OCI-M2 (cell line): ENCODE results near the gene PDE3A.
"Not testable (repeated sequence)": the region's sequence is repeated elsewhere in the genome, so short reads cannot be mapped to it uniquely, and the experiment has no call there.

Experiments
- DNase-seq: peaks from one replicate; lab custom pipeline; 2025; ENCODE audit not compliant: unreplicated experiment; lab: John Stamatoyannopoulos, UW

The PDE3A gene

DNA sequence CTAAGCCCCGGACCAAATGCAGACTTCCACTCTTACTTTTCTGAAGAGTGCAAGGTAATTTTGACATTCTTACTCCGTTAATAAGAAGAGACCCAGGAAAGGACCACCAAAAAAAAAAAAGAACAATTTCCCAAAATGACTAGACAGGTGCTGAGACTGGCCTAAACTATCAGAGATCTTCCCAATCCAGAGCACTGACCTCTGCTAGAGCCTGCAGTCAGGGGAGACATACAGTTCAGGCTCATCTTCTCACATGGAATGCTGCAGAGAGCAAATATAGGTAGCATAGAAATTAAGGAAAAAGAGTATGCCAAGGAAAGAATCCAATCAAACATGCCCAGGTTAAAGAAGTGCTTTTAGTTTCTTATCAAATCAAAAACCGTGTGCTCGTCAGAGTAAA lies 177.9 kb downstream of the PDE3A start:
- DNase-seq = no peak

GRCh38 chr12:20547816-20548575 lies 179.7 kb downstream of the PDE3A start:
- no peak for DNase-seq

DNA sequence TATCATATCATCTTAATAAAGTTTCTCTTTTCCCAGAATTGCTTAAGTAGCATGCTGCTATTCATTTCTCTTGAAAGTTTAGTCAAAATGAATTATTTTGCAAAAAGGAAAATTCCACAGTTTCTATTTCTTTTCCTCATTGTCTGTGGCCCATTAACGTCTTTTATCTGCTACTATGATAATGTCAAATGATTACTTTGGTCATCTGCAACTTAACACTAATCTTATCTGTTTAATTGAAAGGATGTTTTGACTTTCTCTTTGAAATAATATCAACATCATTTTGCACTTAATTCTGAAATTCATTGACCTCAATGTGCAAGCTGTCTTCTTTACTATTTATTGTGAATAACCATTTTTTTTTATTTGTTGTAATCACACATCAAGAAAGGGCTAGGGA lies 180.3 kb downstream of the PDE3A start:
- no peak for DNase-seq

DNA sequence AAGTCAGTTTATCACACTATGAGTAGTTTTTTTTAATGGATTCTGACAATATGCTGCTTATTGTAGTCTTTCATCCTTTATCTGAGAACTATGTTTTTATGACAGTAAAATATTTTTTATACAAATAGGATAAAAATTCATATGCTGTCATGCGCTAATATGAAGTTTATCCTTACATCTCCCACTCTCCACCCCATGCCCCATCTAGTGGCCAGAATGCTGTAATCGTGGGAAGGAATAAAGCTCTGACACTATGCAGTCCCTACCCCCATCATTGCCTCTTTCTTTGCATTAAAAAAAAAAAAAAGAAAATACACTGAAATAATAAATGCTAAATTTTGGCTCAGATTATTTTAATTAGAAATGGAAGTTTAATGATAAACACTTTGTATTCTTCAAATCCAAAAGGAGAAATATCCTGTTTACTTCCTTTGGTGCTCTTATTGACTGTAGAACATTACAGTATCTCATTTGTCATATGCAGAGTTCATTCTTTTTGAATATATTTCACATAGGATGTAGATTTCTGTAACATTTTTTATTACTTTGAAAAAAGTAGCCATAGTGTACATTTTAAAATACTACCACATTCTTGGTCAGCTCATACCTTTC lies 180.9 kb downstream of the PDE3A start:
- DNase-seq = no peak

DNA sequence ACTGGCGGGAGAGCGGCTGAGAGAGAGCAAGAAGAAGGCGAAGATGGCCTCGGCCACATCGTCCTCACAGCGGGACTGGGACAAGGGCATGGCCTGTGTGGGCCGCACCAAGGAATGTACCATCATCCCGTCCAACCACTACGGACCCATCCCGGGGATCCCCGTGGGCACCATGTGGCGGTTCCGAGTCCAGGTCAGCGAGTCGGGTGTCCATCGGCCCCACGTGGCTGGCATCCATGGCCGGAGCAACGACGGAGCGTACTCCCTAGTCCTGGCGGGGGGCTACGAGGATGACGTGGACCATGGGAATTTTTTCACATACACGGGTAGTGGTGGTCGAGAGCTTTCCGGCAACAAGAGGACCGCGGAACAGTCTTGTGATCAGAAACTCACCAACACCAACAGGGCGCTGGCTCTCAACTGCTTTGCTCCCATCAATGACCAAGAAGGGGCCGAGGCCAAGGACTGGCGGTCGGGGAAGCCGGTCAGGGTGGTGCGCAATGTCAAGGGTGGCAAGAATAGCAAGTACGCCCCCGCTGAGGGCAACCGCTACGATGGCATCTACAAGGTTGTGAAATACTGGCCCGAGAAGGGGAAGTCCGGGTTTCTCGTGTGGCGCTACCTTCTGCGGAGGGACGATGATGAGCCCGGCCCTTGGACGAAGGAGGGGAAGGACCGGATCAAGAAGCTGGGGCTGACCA lies 183.6 kb downstream of the PDE3A start:
- not testable (repeated sequence) for DNase-seq

GRCh38 chr12:20552586-20552985 lies 184.2 kb downstream of the PDE3A start:
- not testable (repeated sequence) for DNase-seq

DNA sequence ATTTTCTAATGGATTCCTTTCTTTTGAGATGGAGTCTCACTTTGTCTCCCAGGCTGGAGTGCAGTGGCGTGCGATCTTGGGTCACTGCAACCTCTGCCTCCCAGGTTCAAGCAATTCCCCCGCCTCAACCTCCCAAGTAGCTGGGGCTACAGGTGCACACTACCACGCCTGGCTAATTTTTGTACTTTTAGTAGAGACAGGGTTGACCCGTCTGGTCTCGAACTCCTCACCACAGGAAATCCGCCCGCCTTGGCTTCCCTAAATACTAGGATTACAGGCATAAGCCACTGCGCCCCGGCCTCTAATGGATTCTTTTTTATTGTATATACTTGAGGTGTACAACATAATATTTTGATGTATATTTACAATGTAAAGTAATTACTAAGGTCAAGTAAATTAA lies 186.7 kb downstream of the PDE3A start:
- no peak for DNase-seq

- no peak for DNase-seq
Observed at GRCh38 chr12:20555771-20556170, 187.4 kb downstream of the PDE3A start.

DNA sequence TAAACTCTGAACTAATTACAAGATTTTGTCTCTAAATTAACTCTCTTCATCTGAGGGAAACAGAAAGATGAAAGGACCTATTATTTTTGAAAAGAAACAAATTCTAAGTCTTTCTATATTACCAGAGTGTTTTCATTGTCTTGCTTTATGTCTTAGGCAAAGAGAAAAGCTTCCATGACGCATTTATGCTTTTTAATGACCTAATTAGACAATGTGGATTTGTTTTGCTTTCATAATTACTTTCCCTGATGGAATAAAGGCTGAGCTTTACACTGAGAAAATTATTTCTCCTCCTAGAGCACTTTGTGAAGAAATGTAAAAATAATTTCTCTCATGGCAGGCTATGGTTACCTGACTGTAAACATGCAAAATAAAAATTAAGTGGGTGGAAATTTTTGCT lies 188.8 kb downstream of the PDE3A start:
- no peak for DNase-seq

DNA sequence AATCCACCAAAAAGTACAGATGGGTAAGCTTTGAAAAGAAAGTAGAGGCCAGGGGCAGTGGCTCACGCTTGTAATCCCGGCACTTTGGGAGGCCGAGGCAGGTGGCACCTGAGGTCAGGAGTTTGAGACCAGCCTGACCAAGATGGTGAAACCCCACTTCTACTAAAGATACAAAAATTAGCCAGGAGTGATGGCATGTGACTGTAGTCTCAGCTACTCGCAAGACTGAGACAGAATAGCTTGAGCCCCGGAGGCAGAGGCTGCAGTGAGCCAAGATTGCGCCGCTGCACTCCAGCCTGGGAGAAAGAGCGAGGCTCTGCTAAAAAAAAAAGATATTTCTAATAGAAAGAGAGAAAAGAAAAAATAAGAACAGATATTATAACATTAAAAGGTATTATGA lies 192.6 kb downstream of the PDE3A start:
- no peak for DNase-seq

DNA sequence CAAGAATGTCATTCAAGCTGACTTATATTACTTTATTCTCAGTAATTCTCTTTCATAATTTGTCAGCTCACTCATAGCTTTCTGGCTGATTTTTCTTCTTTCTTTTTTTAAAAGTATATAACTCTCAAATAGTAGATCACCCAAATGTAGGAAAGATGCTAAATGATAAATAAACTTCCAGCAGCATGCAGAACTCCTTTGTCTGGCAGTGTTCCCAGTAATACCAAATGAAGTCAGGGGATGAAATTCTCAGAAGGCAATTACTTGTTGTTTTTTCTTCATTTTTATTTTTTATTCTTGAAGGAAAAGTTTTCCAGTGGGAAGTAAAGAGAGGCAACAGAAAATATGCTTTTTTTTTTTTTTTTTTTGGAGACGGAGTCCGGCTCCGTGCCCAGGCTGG lies 193.5 kb downstream of the PDE3A start:
- DNase-seq = no peak

- no peak for DNase-seq
Observed at GRCh38 chr12:20567413-20567812, 199.1 kb downstream of the PDE3A start.

DNA sequence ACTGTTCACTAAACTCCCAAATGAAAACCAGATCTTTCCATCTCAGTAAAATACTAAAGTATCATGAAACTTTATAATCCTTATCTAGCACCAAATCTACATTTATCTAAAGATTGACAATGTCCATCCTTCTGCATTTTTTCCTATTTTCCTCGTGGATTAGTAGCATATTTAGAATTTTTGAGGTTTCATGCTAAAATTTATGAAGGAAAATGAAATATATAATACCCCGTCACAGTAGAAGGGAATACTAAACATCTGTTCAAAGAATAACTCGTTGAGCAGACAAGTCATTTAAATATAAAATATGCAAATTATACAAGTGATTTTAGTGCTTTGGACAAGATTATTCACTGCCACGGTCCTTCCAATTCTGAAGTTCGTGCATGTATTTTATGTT lies 204.1 kb downstream of the PDE3A start:
- DNase-seq = no peak

DNA sequence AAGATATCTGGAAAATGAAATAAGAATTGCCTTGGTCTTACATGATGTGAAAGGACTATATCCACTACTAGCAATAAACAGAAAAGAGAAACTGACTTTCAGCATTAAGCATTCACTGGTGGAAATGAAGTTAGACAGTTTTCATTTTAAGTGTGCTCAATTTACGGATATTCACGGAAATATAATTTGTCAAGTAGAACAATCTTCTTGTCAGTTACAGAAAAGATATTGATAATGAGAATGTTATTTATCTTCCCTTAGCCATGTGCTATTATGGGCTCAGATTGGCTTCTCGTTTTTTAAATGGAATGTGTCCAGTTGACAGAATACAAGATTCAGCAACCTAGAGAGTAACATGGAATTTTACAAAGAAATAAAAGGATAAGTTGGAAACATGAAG lies 208.2 kb downstream of the PDE3A start:
- no peak for DNase-seq

DNA sequence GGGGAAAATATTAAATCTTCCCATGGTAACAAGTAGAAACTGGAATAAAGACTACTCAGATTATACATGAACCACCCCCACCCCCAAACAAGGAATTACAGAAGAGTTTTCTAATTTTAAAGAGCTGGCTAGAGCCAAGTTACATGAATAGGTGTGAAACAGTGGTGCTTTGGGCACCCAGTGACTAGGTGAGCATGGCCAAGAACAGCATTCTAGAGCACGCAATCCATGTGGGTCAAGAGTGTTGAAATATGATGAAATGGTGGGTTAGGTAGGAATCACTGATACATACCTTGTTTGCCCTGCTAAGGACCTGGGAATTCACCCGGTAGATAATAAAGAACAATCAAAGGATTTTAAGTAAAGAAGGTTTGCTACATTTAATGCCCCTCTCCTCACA lies 208.7 kb downstream of the PDE3A start:
- DNase-seq = no peak

GRCh38 chr12:20578142-20578541 lies 209.8 kb downstream of the PDE3A start:
- DNase-seq = no peak

- DNase-seq = no peak
Observed at GRCh38 chr12:20585055-20585625, 216.8 kb downstream of the PDE3A start.

DNA sequence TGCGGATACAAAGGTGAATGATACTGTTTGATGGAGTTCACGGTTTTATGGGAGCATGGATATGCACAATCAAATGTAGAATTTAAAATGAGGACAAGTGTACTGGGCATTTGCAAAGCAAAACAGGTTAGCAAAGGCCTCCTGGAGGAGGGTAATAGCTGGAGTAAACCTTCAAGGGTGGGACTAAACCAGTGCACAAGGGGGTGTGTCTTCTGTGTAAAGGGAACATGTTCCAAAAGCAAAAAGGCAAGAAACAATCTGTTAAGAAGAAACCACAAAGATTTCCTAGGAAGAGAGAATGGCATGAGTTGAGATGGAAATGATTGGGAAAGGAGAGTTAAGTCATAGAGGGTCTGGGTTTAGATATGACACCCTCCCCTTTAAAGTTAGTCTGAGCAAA lies 217.6 kb downstream of the PDE3A start:
- no peak for DNase-seq

DNA sequence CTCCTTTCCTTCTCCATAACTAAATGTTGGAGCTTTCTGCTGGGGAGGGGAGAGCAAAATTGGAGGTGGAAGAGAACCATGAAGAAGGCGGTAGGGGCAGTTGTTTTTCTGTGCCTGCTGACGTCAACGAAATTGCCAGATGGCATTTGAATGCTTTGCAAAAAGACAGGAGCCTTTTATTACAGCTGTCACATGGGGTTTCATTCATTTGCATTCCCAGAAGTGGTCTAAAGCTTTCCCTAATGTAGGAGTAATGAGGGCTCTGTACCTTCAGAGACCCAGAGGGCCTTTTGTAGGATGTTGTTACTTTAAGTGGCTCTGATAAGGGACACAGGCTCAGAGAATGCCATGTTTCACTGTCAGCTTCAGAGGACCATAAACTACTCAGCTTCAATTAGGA lies 219.7 kb downstream of the PDE3A start:
- DNase-seq = no peak

DNA sequence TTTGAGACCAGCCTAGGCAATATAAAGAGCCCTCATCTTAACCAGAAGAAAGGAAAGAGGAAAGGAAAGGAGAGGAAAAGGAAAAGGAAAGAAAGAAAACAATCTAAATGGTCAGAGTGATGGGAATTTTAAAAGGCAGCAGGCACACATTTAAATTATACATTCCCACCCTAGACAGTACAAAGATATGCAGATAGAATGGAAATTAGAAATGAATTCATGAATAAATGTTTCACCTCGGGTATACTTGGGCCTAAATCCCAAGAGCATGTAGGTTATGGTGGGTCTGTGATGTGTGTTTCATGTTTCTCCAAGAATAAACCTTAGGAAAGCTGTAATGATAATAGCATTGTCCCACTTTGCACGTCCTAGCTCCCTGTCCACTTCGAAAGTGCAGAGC lies 222.2 kb downstream of the PDE3A start:
- DNase-seq = no peak

- no peak for DNase-seq
Observed at GRCh38 chr12:20592556-20592955, 224.2 kb downstream of the PDE3A start.

DNA sequence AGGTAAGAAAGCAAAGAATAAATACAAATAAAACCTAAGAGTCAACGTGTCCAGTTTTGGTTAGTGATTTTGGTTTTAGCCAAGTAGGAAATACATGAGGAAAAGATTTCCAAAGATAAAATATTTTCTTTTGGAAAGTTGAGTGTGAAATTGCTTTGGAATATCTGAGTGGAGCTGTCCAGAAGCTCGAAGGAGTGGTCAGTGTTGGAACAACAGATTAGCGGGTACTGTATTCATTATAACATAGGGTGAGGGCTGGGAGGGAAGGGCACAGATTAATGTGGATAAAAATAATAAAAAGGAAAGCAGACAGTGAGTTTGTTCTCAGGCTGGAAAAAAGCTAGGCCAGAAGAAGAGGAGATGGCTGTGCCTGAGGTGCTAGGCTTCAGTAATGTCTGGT lies 225.3 kb downstream of the PDE3A start:
- no peak for DNase-seq
